ENCODE measurements around the gene SLC2A4RG. TPM values are rescaled to one million over a fixed set of nuclear protein-coding genes. Genes with fewer than 3 reads are reported as not detected.

Gene SLC2A4RG
- total RNA-seq, 1 experiment from 2014 or later = 121 TPM

DNA sequence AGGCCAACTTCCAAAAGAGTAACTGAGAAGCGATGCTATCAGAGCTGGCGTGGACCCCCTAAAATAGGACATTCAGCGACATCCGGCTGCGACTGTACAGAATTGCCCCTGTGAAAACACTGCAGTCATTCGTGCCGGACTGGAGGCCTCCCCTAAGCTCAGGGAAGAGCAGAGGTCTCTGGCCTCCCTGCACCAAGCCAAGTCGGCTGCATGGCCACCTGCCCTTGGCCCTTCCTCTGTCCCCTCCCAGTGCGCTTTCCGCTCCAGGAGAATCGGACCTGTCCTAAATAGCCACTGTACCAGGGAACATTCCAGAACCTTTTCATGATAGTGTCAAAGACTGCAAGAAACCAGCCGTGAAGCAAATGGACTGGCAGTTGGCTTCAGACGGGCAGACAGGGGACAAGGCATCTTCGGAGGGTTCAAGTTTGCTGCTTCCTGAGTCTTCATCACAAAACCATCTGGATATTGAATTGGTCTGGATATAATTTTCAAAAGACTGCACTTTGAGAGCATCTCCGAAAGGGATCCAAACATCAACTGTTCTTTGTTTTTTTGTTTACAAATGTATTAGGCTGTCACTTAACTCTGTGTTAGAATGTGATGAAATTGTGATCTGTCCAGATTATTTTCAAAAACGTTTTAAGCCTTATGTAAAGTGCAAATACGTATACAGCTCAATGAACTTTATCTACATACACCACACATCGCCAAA, 16.5 kb downstream of the SLC2A4RG start:
- DNase-seq (ENCODE audit: low read depth, low spot score) (no peak), ATAC-seq (no peak)
- BruUV-seq (replicated peaks) = no TSS peak
- no peaks in the 10 kb centered on the region for H3K27me3 ChIP-seq (ENCODE audit: insufficient read depth, low read length)
- no peaks in the 10 kb centered on the region for H4K20me1 ChIP-seq (ENCODE audit: insufficient read depth)
- no peak overlapping the region for H3K9ac ChIP-seq (ENCODE audit: low read length)
- CTCF ChIA-PET = no interaction called here
- H3K9me2 ChIP-seq (ENCODE audit: insufficient read depth) = no peaks in the 10 kb centered on the region
- no peaks in the 10 kb centered on the region for H3K79me2 ChIP-seq (ENCODE audit: insufficient read depth, low read length)
- no peak overlapping the region for H3K27ac ChIP-seq (ENCODE audit: low read depth, low read length)
- H3K36me3 ChIP-seq (ENCODE audit: control insufficient read depth in 1 of 2, insufficient read depth in 2 of 2, low read length in 2 of 2) = no peaks in the 10 kb centered on the region
- intact Hi-C loops (cut with micrococcal nuclease) = no loop called here
- H2AFZ ChIP-seq (ENCODE audit: low read depth, low read length, poor library complexity, severe bottlenecking) = no peak overlapping the region
- TF ChIP-seq POLR2A (IDR thresholded peaks at IDR 0.05; ENCODE audit: borderline replicate concordance, extremely low read depth, insufficient read depth, insufficient read length) (no peak), POLR2AphosphoS5 (IDR thresholded peaks at IDR 0.05; ENCODE audit: low read depth, low read length) (no peak), YY1 (IDR thresholded peaks at IDR 0.05; ENCODE audit: extremely low read depth, insufficient replicate concordance, low read depth, low read length) (no peak), RAD21 (IDR thresholded peaks at IDR 0.05; ENCODE audit: low read depth) (no peak)
- TF ChIP-seq, protein P1, sequence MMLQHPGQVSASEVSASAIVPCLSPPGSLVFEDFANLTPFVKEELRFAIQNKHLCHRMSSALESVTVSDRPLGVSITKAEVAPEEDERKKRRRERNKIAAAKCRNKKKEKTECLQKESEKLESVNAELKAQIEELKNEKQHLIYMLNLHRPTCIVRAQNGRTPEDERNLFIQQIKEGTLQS (IDR thresholded peaks at IDR 0.05) = no peak
- H3K4me2 ChIP-seq (ENCODE audit: low read length) = no peak overlapping the region
- POLR2A ChIA-PET = no interaction called here
- RAD21 ChIA-PET (ENCODE audit: low non-redundant PET in 1 of 2, low total read pairs in 2 of 2, uncharacterized antibody in 2 of 2, unreplicated experiment in 2 of 2) = no interaction called here
- H3K4me1 ChIP-seq (ENCODE audit: control insufficient read depth in 1 of 2, insufficient read depth in 2 of 2, low read length in 2 of 2) = no peaks in the 10 kb centered on the region
- H3K4me3 ChIP-seq (replicated peaks in 1 of 2; ENCODE audit: low read depth in 1 of 2, low read length in 2 of 2) = no peak overlapping the region
- no peaks in the 10 kb centered on the region for H3K9me3 ChIP-seq (ENCODE audit: control insufficient read depth in 1 of 2, insufficient read depth in 1 of 2, low read depth in 1 of 2, low read length in 2 of 2)

DNA sequence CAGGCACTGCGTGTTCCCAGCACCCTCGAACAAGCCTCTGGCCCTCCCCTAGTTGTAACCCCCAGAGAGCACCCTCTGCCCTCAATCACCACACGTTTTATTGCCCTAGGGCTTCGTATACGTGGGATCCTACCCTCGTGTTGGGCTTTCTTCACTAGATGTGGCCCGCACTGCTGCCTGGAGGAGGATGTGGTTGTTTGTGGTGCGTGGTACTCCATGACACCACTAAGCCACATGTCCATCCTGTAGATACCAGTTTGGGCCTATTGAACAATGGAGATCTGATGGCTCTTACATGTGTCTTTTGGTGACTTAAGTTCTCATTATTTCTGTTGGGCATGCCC, 17.0 kb downstream of the SLC2A4RG start:
- Histone ChIP-seq H3K27ac (ENCODE audit: low read depth, low read length) (no peak overlapping the region), H3K9me3 (ENCODE audit: control insufficient read depth in 1 of 2, insufficient read depth in 1 of 2, low read depth in 1 of 2, low read length in 2 of 2) (no peaks in the 10 kb centered on the region), H3K9me2 (ENCODE audit: insufficient read depth) (no peaks in the 10 kb centered on the region), H3K79me2 (ENCODE audit: insufficient read depth, low read length) (no peaks in the 10 kb centered on the region), H3K27me3 (ENCODE audit: insufficient read depth, low read length) (no peaks in the 10 kb centered on the region), H3K4me3 (replicated peaks in 1 of 2; ENCODE audit: low read depth in 1 of 2, low read length in 2 of 2) (no peak overlapping the region), H4K20me1 (ENCODE audit: insufficient read depth) (no peaks in the 10 kb centered on the region), H3K4me2 (ENCODE audit: low read length) (no peak overlapping the region), H3K36me3 (ENCODE audit: control insufficient read depth in 1 of 2, insufficient read depth in 2 of 2, low read length in 2 of 2) (no peaks in the 10 kb centered on the region), H3K9ac (ENCODE audit: low read length) (no peak overlapping the region), H3K4me1 (ENCODE audit: control insufficient read depth in 1 of 2, insufficient read depth in 2 of 2, low read length in 2 of 2) (no peaks in the 10 kb centered on the region), H2AFZ (ENCODE audit: low read depth, low read length, poor library complexity, severe bottlenecking) (no peak overlapping the region)
- ATAC-seq (no peak), DNase-seq (ENCODE audit: low read depth, low spot score) (no peak)
- ChIA-PET RAD21 (ENCODE audit: low non-redundant PET in 1 of 2, low total read pairs in 2 of 2, uncharacterized antibody in 2 of 2, unreplicated experiment in 2 of 2) (no interaction called here), POLR2A (no interaction called here), CTCF (no interaction called here)
- intact Hi-C loops (cut with micrococcal nuclease) = no loop called here
- TF ChIP-seq POLR2A (IDR thresholded peaks at IDR 0.05; ENCODE audit: borderline replicate concordance, extremely low read depth, insufficient read depth, insufficient read length) (no peak), RAD21 (IDR thresholded peaks at IDR 0.05; ENCODE audit: low read depth) (no peak), ZFX (IDR thresholded peaks at IDR 0.05) (no peak), ZNF274 (IDR thresholded peaks at IDR 0.05; ENCODE audit: low read depth, low read length) (no peak)
- TF ChIP-seq, protein P2, sequence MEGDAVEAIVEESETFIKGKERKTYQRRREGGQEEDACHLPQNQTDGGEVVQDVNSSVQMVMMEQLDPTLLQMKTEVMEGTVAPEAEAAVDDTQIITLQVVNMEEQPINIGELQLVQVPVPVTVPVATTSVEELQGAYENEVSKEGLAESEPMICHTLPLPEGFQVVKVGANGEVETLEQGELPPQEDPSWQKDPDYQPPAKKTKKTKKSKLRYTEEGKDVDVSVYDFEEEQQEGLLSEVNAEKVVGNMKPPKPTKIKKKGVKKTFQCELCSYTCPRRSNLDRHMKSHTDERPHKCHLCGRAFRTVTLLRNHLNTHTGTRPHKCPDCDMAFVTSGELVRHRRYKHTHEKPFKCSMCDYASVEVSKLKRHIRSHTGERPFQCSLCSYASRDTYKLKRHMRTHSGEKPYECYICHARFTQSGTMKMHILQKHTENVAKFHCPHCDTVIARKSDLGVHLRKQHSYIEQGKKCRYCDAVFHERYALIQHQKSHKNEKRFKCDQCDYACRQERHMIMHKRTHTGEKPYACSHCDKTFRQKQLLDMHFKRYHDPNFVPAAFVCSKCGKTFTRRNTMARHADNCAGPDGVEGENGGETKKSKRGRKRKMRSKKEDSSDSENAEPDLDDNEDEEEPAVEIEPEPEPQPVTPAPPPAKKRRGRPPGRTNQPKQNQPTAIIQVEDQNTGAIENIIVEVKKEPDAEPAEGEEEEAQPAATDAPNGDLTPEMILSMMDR (IDR thresholded peaks at IDR 0.05 in 2 of 3, conservative IDR thresholded peaks at IDR 0.05 in 1 of 3; ENCODE audit: borderline replicate concordance in 1 of 3, insufficient read depth in 1 of 3, low read depth in 2 of 3, low read length in 2 of 3) = no peak
- TF ChIP-seq, protein P3, sequence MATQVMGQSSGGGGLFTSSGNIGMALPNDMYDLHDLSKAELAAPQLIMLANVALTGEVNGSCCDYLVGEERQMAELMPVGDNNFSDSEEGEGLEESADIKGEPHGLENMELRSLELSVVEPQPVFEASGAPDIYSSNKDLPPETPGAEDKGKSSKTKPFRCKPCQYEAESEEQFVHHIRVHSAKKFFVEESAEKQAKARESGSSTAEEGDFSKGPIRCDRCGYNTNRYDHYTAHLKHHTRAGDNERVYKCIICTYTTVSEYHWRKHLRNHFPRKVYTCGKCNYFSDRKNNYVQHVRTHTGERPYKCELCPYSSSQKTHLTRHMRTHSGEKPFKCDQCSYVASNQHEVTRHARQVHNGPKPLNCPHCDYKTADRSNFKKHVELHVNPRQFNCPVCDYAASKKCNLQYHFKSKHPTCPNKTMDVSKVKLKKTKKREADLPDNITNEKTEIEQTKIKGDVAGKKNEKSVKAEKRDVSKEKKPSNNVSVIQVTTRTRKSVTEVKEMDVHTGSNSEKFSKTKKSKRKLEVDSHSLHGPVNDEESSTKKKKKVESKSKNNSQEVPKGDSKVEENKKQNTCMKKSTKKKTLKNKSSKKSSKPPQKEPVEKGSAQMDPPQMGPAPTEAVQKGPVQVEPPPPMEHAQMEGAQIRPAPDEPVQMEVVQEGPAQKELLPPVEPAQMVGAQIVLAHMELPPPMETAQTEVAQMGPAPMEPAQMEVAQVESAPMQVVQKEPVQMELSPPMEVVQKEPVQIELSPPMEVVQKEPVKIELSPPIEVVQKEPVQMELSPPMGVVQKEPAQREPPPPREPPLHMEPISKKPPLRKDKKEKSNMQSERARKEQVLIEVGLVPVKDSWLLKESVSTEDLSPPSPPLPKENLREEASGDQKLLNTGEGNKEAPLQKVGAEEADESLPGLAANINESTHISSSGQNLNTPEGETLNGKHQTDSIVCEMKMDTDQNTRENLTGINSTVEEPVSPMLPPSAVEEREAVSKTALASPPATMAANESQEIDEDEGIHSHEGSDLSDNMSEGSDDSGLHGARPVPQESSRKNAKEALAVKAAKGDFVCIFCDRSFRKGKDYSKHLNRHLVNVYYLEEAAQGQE (IDR thresholded peaks at IDR 0.05; ENCODE audit: low read depth) = no peak
- TF ChIP-seq, protein P1 (IDR thresholded peaks at IDR 0.05) = no peak
- TF ChIP-seq, protein P4, sequence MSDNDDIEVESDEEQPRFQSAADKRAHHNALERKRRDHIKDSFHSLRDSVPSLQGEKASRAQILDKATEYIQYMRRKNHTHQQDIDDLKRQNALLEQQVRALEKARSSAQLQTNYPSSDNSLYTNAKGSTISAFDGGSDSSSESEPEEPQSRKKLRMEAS (IDR thresholded peaks at IDR 0.05) = no peak
- no TSS peak for BruUV-seq (replicated peaks)

All from HCT116 (cell line).